ENCODE data around the gene SPDYC. TPM values are rescaled to one million over a fixed set of nuclear protein-coding genes. Genes with fewer than 3 reads are reported as not detected.

The SPDYC gene
- total RNA-seq, 2 experiments from 2014 or later: not detected

GRCh38 chr11:65213322-65214211, 43.5 kb downstream of the SPDYC start:
- no peak for DNase-seq
- Mint-ChIP-seq H3K36me3 (ENCODE audit: low read depth) (peaks cover 9% of the 10 kb centered on the region), H3K4me3 (no peak overlapping the region), H3K4me1 (peaks cover 19% of the 10 kb centered on the region), H3K9me3 (no peaks in the 10 kb centered on the region), H3K27me3 (no peaks in the 10 kb centered on the region), H3K27ac (peak overlapping the region; percentile 14)
- CTCF ChIA-PET: interaction anchor here (1.5 kb wide), 1 partner anchor 9 kb away, joined by 4 read pairs; no protein-coding TSS in a partner anchor
- POLR2A ChIA-PET: no interaction called here

GRCh38 chr11:65214212-65214845, 44.3 kb downstream of the SPDYC start:
- H3K9me3 Mint-ChIP-seq: no peaks in the 10 kb centered on the region
- peaks cover 4% of the 10 kb centered on the region for H3K36me3 Mint-ChIP-seq (ENCODE audit: low read depth)
- no peak overlapping the region for H3K4me3 Mint-ChIP-seq
- peaks cover 14% of the 10 kb centered on the region for H3K4me1 Mint-ChIP-seq
- peak overlapping the region; percentile 21 for H3K27ac Mint-ChIP-seq
- H3K27me3 Mint-ChIP-seq: no peaks in the 10 kb centered on the region
- ChIA-PET POLR2A (no interaction called here), CTCF (no interaction called here)
- no peak for DNase-seq

DNA sequence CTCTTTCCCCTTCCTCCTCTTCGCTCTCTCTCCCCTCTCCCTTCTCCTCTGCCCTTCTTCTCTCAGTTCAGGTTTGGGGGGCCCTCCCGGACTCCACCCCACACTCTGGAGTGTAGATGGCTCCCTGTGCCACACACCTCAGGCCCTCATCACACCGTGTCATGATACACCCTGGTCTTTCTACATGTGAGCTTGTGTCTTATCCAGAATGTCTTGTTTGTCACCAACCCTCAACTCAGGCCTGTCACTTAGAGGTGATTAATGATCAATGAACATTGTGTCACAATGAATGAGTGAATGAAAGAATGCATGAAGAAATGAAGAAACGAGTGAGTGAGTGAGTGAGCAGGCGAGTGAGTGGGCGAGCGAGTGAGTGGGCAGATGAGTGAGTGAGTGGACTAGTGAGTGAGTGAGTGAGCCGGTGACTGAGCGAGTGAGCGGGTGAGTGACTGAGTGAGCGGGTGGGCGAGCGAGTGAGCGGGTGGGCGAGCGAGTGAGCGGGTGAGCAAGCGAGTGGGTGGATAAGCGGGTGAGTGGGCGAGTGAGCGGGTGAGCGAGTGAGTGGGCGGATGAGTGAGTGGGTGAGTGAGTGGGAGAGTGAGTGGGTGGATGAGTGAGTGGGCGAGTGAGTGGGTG, 45.5 kb downstream of the SPDYC start:
- ChIA-PET CTCF (no interaction called here), POLR2A (no interaction called here)
- H3K27me3 Mint-ChIP-seq: no peaks in the 10 kb centered on the region
- peaks cover 22% of the 10 kb centered on the region for H3K4me1 Mint-ChIP-seq
- no peaks in the 10 kb centered on the region for H3K9me3 Mint-ChIP-seq
- peak overlapping the region; percentile 52 for H3K27ac Mint-ChIP-seq
- peaks cover 3% of the 10 kb centered on the region for H3K36me3 Mint-ChIP-seq (ENCODE audit: low read depth)
- H3K4me3 Mint-ChIP-seq: no peak overlapping the region
- no peak for DNase-seq

- Mint-ChIP-seq H3K36me3 (ENCODE audit: low read depth) (no peaks in the 10 kb centered on the region), H3K4me1 (peaks cover 24% of the 10 kb centered on the region), H3K27me3 (no peaks in the 10 kb centered on the region), H3K4me3 (no peak overlapping the region), H3K27ac (no peak overlapping the region), H3K9me3 (no peaks in the 10 kb centered on the region)
- CTCF ChIA-PET: no interaction called here
- no peak for DNase-seq
- POLR2A ChIA-PET: no interaction called here
Measured at GRCh38 chr11:65216830-65217229, 46.8 kb downstream of the SPDYC start.

DNA sequence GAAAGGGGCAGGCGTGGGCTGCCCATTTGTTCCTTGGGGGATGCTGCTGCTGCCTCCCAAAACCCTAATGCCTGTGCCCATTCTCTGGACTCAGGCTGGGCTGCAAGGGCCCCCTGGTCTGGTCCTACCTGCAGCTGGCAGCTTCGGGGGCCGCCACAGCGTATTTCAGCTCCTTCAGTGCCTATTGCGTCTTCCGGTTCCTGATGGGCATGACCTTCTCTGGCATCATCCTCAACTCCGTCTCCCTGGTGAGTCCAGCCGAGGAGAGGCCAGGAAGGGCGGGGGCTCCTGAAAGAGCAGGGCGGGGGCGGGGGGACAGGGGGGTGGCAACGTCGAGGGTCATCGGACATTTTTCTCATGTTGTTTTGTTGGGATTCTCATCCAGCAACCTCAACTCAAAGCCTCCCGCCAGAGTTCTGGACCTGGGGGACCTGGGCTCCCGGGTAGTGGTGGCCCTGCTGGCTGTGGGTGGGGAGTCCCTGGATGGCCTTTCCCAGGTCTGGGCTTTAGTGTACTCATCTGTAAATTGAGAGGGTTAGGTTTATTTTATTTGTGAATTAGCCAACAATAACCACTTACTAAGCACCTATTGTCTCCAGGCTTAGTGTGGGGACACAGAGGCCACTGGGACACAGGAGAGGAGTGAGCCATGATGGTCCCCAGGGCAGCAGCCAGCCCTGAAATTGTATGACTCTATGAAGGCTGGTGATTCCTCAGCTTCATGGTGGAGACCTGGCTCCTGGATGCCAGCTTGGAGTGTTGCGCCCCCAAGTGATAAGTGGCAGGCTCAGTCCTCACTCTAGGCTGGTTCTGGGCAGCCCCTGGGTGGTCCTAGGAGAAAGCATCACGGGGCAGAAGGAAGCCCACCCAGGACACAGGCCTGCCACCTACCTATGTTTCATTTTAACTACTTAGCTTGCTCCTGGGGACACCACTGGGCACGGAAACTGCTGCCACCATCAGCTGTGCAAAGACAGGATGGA, 47.7 kb downstream of the SPDYC start:
- H3K4me3 Mint-ChIP-seq: no peak overlapping the region
- peaks cover 27% of the 10 kb centered on the region for H3K4me1 Mint-ChIP-seq
- H3K27me3 Mint-ChIP-seq: no peaks in the 10 kb centered on the region
- ChIA-PET POLR2A (no interaction called here), CTCF (interaction anchor here (2.3 kb wide), 1 partner anchor 33 kb away, joined by 8 read pairs; no protein-coding TSS in a partner anchor)
- no peaks in the 10 kb centered on the region for H3K9me3 Mint-ChIP-seq
- no peak overlapping the region for H3K27ac Mint-ChIP-seq
- DNase-seq: no peak
- no peaks in the 10 kb centered on the region for H3K36me3 Mint-ChIP-seq (ENCODE audit: low read depth)

- Mint-ChIP-seq H3K27me3 (no peaks in the 10 kb centered on the region), H3K9me3 (no peaks in the 10 kb centered on the region), H3K36me3 (ENCODE audit: low read depth) (no peaks in the 10 kb centered on the region), H3K27ac (no peak overlapping the region), H3K4me3 (no peak overlapping the region), H3K4me1 (peaks cover 28% of the 10 kb centered on the region)
- POLR2A ChIA-PET: no interaction called here
- no peak for DNase-seq
- CTCF ChIA-PET: interaction anchor here (2.3 kb wide), 1 partner anchor 32 kb away, joined by 8 read pairs; no protein-coding TSS in a partner anchor
Measured at GRCh38 chr11:65218446-65218845, 48.4 kb downstream of the SPDYC start.

GRCh38 chr11:65219930-65220213, 49.8 kb downstream of the SPDYC start:
- no peak for DNase-seq
- Mint-ChIP-seq H3K4me1 (peaks cover 21% of the 10 kb centered on the region), H3K27ac (no peak overlapping the region), H3K36me3 (ENCODE audit: low read depth) (no peaks in the 10 kb centered on the region), H3K4me3 (no peak overlapping the region), H3K9me3 (no peaks in the 10 kb centered on the region), H3K27me3 (no peaks in the 10 kb centered on the region)
- ChIA-PET POLR2A (no interaction called here), CTCF (interaction anchor here (1.0 to 2.3 kb wide), 4 partner anchors 9 to 110 kb away, joined by 3 to 8 read pairs (median 6); no protein-coding TSS in a partner anchor)

GRCh38 chr11:65221026-65221425, 51.0 kb downstream of the SPDYC start:
- no peaks in the 10 kb centered on the region for H3K9me3 Mint-ChIP-seq

More at GRCh38 chr11:65221026-65221425, 51.0 kb downstream of the SPDYC start:
- Mint-ChIP-seq H3K27me3 (peaks cover 6% of the 10 kb centered on the region), H3K27ac (no peak overlapping the region), H3K4me3 (no peak overlapping the region), H3K4me1 (peaks cover 30% of the 10 kb centered on the region), H3K36me3 (ENCODE audit: low read depth) (no peaks in the 10 kb centered on the region)
- CTCF ChIA-PET: interaction anchor here (0.6 to 2.1 kb wide), 6 partner anchors 10 to 146 kb away, joined by 3 to 8 read pairs (median 4); partner anchors contain the start of gene DPF2
- POLR2A ChIA-PET: no interaction called here
- no peak for DNase-seq

Small RNAs within 50 kb of the gene (microRNA-seq; reads per million reads assigned to microRNA genes)
- gene MIR6751 (ENCODE audit: borderline microRNAs expressed, borderline replicate concordance): not detected

Other genes with a start within 250 kb of the SPDYC start
- 10 to 100 TPM; 12.0 to 13.7 TPM for gene PPP2R5B, start 245.5 kb upstream of the SPDYC start, total RNA-seq
- gene GPHA2, start 234.3 kb upstream of the SPDYC start, total RNA-seq: not detected
- gene MAJIN, start 198.1 kb upstream of the SPDYC start, total RNA-seq: under 1 TPM; 0.20 to 0.54 TPM
- under 1 TPM in 1 of 2 experiments, not detected in 1; 0.10 TPM for gene BATF2, start 173.3 kb upstream of the SPDYC start, total RNA-seq
- 10 to 100 TPM; 62.4 to 65.3 TPM for gene ARL2, start 156.1 kb upstream of the SPDYC start, total RNA-seq
- gene SNX15, start 142.8 kb upstream of the SPDYC start, total RNA-seq: 10 to 100 TPM; 28.3 to 34.8 TPM
- gene SAC3D1, start 129.0 kb upstream of the SPDYC start, total RNA-seq: 10 to 100 TPM; 35.9 to 40.5 TPM
- 1 to 10 TPM; 6.3 to 7.3 TPM for gene NAALADL1, start 111.7 kb upstream of the SPDYC start, total RNA-seq
- 100 to 1,000 TPM; 105 to 109 TPM for gene CDCA5, start 86.2 kb upstream of the SPDYC start, total RNA-seq
- gene ZFPL1, start 86.0 kb upstream of the SPDYC start, total RNA-seq: 10 to 100 TPM; 27.2 to 29.8 TPM
- gene VPS51, start 74.0 kb upstream of the SPDYC start, total RNA-seq: 100 to 1,000 TPM; 146 to 148 TPM
- 10 to 100 TPM; 26.1 to 27.7 TPM for gene TM7SF2, start 58.4 kb upstream of the SPDYC start, total RNA-seq
- 1 to 10 TPM; 8.6 to 9.9 TPM for gene ZNHIT2, start 52.5 kb upstream of the SPDYC start, total RNA-seq
- gene FAU, start 48.1 kb upstream of the SPDYC start, total RNA-seq: 1,000 to 10,000 TPM; 1,051 to 1,116 TPM
- gene MRPL49, start 47.9 kb upstream of the SPDYC start, total RNA-seq: 10 to 100 TPM; 49.5 to 55.4 TPM
- gene SYVN1, start 35.7 kb upstream of the SPDYC start, total RNA-seq: 10 to 100 TPM; 40.5 to 42.2 TPM
- 100 to 1,000 TPM; 192 to 207 TPM for gene CAPN1, start 11.7 kb downstream of the SPDYC start, total RNA-seq
- 10 to 100 TPM; 47.7 to 55.2 TPM for gene POLA2, start 91.7 kb downstream of the SPDYC start, total RNA-seq
- gene CDC42EP2, start 144.6 kb downstream of the SPDYC start, total RNA-seq: under 1 TPM; 0.25 to 0.67 TPM
- 10 to 100 TPM; 61.1 to 75.6 TPM for gene DPF2, start 163.6 kb downstream of the SPDYC start, total RNA-seq
- under 1 TPM; 0.42 to 0.79 TPM for gene TIGD3, start 184.5 kb downstream of the SPDYC start, total RNA-seq
- gene SLC25A45, start 212.4 kb downstream of the SPDYC start, total RNA-seq: 10 to 100 TPM; 40.9 TPM
- gene FRMD8, start 216.4 kb downstream of the SPDYC start, total RNA-seq: 10 to 100 TPM; 49.5 to 52.1 TPM

Measured in activated CD4-positive, alpha-beta T cell treated with anti-CD3 and anti-CD28 coated beads, Interleukin-2, amount 10 ng/mL, durations not matched to agents 7 days and 5 days (primary cell).